Omental fat pad (tissue), 4 donors: Measurements from ENCODE around the gene DCC. TPM values are rescaled to one million over a fixed set of nuclear protein-coding genes. Genes with fewer than 3 reads are reported as not detected.

Experiments
- ATAC-seq: fragments of 150-250 bp; one replicate; pipeline ENCODE4 v1.9.1; 2016; ENCODE audit warnings: mild to moderate bottlenecking, moderate library complexity; ENCODE audit not compliant: low FRiP score
- DNase-seq: peaks from one replicate; pipeline ENCODE4 v3.0.0-alpha.2; 2019; ENCODE audit warnings: low spot score
- total RNA-seq, 4 donors: library from RNA; depleted of rRNA; stranded (reverse); fragments of >200 nt; gene quantifications; one replicate each; pipeline ENCODE4 v1.1.0, GENCODE V29; 2016
- TF ChIP-seq, protein P1 (sequence below), 3 donors: fragments of 450-650 bp; IDR thresholded peaks; one replicate each; pipeline ENCODE4 v1.5.1; 2016 to 2017; ENCODE audit warnings: antibody characterized with exemption in 3 of 3, mild to moderate bottlenecking in 3 of 3, moderate library complexity in 2 of 3

The DCC gene
- total RNA-seq, 4 donors from 2014 or later, result 0.12 to 0.63 TPM; not detected in 2

GRCh38 chr18:52678551-52678950 is 338.6 kb downstream of the DCC start:
- DNase-seq (no peak), ATAC-seq (no peak)
- TF ChIP-seq, protein P1, sequence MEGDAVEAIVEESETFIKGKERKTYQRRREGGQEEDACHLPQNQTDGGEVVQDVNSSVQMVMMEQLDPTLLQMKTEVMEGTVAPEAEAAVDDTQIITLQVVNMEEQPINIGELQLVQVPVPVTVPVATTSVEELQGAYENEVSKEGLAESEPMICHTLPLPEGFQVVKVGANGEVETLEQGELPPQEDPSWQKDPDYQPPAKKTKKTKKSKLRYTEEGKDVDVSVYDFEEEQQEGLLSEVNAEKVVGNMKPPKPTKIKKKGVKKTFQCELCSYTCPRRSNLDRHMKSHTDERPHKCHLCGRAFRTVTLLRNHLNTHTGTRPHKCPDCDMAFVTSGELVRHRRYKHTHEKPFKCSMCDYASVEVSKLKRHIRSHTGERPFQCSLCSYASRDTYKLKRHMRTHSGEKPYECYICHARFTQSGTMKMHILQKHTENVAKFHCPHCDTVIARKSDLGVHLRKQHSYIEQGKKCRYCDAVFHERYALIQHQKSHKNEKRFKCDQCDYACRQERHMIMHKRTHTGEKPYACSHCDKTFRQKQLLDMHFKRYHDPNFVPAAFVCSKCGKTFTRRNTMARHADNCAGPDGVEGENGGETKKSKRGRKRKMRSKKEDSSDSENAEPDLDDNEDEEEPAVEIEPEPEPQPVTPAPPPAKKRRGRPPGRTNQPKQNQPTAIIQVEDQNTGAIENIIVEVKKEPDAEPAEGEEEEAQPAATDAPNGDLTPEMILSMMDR (IDR thresholded peaks at IDR 0.05), result no peak

DNA sequence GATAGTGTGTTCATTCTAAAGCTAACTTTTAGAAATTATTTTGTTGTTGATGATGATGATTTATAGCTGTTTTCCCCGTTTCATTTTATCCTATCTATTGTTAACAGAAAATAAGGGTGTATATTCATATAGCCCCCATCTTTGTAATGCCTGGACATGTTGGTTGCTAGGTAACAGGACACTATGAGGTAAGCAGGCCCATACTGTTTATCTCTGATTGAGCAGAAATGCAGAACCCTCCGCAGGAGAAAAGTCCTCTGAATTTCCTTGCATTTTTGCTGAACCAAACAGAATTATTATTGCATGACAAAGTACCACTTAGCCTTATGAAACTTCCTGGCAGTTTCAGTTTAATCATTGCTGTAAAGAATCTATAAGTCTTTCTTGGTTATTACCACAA is 339.4 kb downstream of the DCC start:
- ATAC-seq (no peak), DNase-seq (no peak)
- TF ChIP-seq, protein P1 (IDR thresholded peaks at IDR 0.05), result no peak

- TF ChIP-seq, protein P1 (IDR thresholded peaks at IDR 0.05), result no peak
- DNase-seq (no peak), ATAC-seq (no peak)
Measured at GRCh38 chr18:52682260-52682659, 342.3 kb downstream of the DCC start.

GRCh38 chr18:52685316-52685715 is 345.3 kb downstream of the DCC start:
- ATAC-seq (no peak), DNase-seq (no peak)
- TF ChIP-seq, protein P1 (IDR thresholded peaks at IDR 0.05), result no peak

DNA sequence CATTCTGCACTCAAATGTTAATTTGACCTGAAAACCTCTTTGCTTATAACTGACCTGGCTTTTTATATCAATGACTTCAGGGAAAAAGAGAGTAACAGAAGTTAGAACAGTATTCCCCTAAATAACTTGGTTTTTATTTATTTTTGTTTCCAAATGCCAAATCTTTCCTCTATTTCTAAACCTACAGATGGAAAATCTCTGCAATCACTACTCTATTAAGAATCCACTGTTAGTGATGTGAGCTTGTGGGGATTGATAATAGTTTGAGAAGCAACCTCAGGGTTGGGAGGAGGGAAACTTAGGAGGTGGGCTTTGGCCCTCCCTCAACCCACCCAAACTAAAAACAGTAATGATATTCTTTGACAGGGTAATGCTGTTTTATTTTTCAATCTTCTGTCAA is 351.8 kb downstream of the DCC start:
- no peak for ATAC-seq
- TF ChIP-seq, protein P1 (IDR thresholded peaks at IDR 0.05), result no peak
- DNase-seq, result no peak

DNA sequence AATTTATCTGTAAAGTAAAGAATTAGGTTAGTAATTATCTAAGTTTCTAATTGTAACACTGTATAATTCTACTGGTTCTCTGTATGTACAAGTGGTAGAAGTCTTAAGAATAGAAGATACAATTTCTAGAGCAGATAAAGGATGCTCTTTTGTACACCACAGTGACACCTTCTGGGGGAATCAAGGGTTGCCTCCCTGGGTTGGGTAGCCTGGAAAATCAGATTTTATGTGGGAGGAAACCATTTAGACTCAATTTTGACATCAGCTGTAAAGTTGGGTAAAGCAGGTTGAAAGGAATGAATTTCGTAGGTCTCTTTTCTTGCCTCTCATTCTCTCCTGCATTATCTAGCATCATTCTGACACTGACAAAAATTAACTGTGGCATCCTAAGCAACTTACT is 354.8 kb downstream of the DCC start:
- ATAC-seq (no peak), DNase-seq (no peak)
- TF ChIP-seq, protein P1 (IDR thresholded peaks at IDR 0.05), result no peak

DNA sequence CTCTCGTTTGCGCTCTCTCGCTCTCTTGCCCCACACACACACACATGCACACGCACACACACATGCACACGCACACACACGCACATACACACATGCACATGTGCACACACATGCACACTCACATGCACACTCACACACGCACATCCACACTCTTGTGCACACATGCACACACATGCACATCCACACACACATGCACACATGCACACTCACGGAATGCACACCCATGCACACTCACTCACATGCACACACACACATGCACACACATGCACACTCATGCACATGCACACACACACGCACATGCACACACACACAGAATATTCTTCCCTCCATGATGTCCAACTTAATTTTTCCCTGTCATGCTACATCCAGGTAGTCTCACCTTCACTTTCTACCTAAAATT is 360.1 kb downstream of the DCC start:
- no peak for ATAC-seq
- DNase-seq, result no peak
- TF ChIP-seq, protein P1 (IDR thresholded peaks at IDR 0.05), result no peak
